SIG-M5 treated with dmso at 0.1 percent for 504 hours (cell line): ENCODE measurements around the gene SHISA4.
"Not testable (repeated sequence)": the region's sequence is repeated elsewhere in the genome, so short reads cannot be mapped to it uniquely, and the experiment has no call there.

Experiments
- DNase-seq: peaks from one replicate; lab custom pipeline; 2025; ENCODE audit not compliant: unreplicated experiment; lab: John Stamatoyannopoulos, UW

The SHISA4 gene

DNA sequence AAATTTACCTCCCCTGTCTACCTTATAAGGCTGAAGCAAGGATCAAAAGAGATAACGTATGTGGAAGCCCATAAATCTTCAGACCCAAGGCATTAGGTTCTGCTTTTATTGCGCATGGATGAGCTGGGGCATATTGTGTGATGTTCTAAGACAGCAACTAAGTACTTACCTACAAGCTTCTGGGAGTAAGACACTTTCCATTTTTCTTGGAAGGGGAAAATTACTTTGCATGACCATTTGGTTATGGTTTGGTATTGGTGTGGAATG, 36.5 kb downstream of the SHISA4 start:
- no peak for DNase-seq

DNA sequence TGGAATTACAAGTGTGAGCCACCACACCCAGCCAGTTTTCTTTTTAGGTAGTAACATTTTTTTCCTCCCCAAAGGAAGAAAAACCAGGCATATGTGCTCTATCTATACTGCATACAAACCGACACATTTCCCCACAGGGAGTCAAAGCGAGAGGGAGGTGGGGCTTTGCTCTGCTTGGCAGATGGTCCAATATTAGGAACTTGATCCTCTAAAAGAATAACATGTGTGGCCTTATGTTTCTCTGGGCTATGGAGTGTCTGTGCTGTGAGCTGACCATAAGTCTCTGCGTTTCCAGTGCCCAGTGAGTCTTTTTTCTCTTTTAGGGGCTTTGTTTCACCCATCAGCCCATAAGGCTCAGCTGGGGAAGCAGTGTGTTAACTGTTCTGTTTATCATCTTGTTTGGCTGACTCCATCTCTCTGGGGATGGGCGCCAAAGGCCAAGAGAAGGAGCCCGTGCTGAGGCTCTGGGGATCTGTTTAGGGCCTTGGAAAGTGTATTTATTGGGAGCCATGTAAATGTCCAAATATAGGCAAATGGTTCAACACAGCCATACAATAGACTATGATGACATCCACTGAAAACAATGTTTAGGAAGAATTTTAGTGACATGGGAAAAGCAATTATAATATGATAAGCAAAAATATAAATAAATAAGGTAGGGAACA, 37.4 kb downstream of the SHISA4 start:
- DNase-seq, result no peak

DNA sequence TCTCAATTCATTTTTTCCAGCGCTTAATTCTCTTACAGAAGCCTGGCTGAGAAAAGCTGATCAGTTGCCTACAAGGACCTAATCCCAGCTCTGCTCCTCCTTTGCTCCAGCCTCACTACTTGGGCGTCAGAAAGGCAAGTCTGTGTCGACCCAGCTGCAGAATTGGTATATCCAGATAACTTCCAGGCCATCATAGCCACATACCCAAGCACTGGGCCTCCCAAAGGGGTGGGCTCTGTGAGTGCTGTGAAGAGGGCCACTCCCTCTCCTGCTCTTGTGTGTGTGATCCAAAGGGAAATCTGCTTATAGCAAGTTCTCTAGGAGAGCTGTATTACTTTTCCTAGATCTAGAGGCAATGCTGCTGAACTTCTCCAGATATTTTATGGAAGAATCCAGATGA, 39.6 kb downstream of the SHISA4 start:
- no peak for DNase-seq

- DNase-seq, result no peak
Measured at GRCh38 chr1:201930137-201930536, 41.4 kb downstream of the SHISA4 start.

DNA sequence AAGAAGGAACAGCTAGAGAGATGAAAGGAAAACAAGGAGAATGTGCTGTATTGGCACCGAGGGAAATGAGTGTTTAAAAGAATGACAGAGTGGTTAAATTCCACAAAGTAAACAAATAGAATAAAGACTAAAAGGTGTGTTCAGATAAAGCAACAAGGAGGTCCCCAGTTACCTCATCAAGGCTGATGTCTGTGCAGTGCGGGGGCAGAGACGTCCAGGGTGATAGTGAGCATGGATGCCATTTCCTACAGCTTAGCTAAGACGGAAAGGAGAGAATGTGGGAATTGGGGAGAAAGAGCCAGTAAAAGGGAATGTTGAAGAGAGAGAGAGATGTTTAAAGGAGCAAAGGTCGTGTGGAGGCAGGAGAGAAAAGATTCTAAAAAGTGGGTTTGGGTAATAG, 42.1 kb downstream of the SHISA4 start:
- no peak for DNase-seq

DNA sequence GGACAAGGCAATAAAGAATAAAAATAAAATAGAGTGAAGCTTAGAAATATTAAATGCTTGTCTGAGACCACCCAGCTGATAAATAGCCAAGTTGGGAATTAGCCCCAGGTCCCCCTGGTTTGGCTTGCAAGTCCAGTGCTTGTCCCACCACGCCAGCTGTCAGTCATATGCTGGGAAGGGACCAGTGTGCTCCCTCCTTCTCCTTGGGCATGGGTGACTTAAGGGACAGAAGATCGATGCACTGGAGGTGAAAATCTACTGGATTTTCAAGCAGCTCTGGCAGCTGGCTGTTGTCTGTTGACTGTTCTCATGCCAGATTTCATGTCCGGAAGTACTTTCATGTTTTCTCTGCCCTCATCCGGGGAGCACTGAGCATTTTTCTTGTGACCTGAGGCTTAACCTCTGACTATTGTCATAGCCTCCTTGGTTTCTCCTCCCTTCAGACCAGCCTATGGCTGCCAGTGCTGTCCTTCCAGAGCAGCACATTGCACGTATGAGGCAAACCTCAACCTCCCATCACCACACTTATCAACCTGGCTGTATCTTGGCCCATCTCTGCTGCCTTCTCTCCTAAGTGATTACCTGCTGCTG, 45.2 kb downstream of the SHISA4 start:
- no peak for DNase-seq

DNA sequence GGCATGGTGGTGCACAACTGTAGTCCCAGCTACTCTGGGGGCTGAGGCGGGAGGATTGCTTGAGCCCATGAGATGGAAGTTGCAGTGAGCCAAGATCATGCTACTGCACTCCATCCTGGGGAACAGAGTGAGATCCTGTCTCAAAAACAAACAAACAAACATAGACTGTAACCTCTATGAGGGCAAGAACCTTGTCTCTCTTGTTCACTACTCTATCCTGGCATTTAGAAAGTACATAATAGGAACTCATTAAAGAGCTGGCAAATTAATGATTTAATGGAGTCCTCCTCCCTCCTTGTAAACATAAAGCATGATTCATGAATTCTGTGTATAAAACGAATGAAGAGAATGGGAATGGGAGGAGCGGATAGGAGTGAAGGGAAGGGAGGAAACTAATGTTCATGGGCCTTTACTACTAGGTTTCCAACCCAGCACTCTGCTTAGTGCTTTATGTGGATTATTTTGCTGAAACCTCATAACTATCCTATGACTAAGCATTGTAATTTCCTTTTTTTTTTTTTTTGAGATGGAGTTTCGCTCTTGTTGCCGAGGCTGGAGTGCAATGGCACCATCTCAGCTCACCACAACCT, 49.0 kb downstream of the SHISA4 start:
- no peak for DNase-seq

- no peak for DNase-seq
Measured at GRCh38 chr1:201938440-201939035, 49.8 kb downstream of the SHISA4 start.

DNA sequence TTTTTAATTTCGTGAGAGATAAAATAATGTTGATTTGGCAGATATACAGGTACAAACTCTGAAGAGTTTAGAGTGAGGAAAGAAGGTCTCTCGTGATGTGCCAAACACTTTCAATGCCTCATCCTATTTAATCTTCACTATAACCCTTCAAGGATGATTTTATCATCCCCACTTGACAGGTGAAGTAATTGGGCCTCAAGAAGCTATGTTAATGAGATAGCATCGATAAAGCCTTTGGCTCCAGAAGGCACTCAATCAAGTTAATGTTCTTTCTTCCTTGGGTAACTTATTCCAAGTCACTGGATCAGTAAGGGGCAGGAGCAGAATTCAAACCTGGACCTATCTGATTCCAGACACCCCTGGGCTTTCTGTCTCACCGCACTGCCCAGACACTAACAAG, 50.5 kb downstream of the SHISA4 start:
- no peak for DNase-seq

DNA sequence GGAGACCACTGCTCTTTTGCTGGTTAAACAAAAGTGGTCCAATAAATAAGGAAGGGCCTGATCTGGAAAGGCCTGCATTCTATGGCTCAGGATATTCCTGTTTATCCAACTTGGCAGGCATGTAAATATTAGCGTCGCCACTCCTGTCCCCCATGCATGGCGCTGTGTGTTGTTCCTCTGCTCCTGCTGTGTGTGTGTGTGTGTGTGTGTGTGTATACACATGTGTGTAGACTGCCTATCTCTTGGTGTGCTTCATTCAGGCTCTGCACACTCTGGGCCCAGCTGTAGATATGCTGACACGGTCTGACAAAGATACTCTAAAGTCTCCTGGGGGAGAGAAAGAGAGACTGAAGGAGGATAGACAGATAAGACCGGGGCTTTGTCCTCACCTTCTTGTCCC, 50.9 kb downstream of the SHISA4 start:
- DNase-seq, result no peak

DNA sequence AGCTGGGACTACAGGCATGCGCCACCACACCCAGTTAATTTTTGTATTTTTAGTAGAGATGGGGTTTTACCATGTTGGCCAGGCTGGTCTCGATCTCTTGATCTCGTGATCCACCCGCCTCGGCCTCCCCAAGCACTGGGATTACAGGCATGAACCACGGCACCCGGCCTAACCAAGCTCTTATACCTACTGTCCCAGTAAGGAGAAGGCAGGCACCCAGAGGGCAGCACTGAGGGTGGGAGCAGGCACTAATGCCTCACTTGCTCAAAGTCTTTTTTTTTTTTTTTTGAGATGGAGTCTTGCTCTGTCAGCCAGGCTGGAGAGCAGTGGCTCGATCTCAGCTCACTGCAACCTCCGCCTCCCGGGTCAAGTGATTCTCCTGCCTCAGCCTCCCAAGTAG, 51.6 kb downstream of the SHISA4 start:
- DNase-seq, result not testable (repeated sequence)

DNA sequence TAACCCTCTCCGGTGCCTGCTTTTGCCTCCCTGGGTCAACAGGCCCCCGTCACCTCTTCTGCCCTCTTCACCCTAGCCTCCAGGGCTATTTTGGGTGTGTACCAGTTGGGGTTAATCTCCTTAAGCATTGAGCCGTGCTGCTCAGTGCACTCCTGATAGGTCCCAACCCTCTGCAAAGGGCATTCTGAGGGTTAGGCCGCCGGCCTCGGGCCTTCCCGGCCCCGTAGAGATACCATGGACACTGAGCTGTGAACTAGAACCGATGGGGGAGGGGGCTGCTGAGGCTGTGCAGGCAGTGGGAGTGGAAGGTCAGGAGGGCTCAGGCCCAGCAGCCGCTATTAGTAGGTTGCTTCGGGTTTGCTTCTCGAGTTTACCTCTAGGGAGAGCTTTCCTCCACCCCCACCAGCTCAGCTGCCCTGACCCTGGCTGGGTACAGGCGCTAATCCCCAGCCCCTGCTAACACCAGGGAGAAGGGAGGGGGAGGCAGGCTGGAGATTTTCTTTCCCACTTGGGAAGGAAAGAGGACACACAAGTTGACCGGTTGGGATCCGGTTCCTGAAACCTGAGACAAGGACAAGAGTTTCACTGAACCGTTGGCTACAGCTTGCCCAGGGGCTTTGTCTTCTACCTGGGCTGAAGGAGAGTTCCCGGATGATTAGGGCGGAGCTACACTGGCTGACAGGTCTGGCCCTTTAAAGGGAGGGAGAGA, 52.9 kb downstream of the SHISA4 start:
- no peak for DNase-seq

- DNase-seq, result no peak
Measured at GRCh38 chr1:201942129-201942495, 53.4 kb downstream of the SHISA4 start.
